GM18868 (cell line): ENCODE data around the gene SPOCD1.

Experiments used
- ATAC-seq: cut with Tn5 transposase; IDR thresholded peaks from one replicate; pipeline ENCODE4 v1.9.1; 2021; ENCODE audit warnings: mild to moderate bottlenecking, moderate library complexity; ENCODE audit not compliant: unreplicated experiment

Gene SPOCD1

DNA sequence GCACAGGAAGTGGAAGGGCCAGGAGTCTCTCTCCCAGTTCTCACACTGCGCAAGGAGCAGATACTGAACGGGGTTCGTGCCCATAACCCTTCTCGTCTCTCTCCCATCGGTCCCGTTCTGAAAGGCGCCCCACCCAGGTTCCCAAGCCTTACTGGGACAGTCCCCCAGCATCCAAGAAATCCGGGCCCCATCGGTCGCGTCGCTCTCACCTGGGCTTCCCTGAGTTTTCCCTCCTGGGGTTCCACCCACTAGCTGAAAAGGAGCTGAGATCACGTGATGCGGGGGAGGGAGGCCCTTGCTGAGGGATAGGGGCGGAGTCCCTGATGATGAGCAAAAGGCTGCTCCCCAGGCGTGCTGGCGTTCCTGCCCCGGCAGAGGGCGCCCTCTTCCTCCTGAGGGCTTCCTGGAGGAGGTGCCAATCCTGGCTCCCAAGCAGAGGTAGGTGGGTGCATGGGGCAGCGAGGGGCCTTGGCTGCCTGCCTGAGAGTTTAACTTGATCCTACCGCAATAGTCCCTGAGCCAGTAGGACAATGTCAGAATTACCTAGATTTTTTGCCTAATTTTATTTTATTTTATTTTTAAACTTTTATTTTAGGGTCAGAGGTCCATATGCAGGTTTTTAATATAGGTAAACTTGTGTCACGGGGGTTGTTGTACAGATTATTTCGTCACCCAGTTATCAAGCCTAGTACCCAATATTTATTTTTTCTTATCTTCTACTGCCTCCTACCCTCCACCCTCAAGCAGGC lies at the start of gene SPOCD1:
Gene SPOCD1, minus strand, starts transcription at position 271 of the 749 bp plus-strand sequence. CDS start 689 bp downstream, outside the sequence.
- no peak for ATAC-seq

DNA sequence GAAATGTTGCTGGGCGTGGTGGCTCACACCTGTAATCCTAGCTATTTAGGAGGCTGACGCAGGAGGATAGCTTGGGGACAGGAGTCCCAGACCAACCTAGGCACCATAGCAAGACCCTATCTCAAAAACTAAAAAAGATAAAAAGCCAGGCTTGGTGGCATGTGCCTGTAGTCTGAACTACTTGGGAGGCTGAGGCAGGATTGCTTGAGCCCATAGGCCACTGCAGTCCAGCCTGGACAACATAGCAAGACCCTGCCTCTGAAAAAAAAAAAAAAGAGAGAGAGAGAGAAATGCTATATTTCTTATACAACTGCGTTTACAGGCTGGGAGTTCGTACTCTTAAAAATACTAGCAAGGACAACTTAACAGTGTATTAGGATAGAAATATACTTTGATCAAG lies 46.2 kb upstream of the SPOCD1 start:
- ATAC-seq: no peak

DNA sequence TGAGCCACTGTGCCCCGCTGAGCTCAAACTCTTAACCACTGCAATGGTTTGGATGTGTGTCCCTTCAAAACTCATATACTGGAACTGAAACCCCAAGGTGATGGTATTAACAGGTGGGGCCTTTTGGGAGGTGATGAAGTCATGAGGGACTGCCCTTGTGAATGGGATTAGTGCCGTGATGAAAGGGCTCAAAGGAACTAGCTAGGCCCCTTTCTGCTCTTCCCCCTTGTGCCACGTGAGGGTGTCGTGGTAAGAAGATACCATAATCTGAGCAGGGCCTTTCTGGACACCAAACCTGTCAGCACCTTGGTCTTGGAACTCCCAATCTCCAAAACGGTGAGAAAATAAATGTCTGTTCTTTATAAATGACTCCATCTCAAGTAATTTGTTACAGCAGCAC lies 45.5 kb upstream of the SPOCD1 start:
- no peak for ATAC-seq

DNA sequence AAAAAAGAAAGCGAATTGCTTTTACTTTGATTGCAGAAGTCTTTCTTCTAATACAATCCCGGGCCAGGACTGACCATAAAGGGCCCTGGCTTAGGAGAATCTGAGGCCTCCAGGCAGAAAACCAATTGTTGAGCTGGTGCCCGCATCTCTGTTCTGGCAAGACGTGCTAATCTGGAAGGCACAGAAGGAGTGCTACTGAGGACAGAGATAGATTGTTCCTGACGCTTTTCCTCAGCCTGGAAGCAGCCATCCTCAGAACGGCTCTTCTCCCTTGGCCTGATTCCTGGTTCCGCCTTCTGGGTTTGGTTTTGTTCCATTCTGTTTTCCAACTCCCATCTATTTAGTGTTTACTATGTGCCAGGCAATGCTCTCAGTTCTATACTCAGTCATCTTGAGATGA lies 44.8 kb upstream of the SPOCD1 start:
- no peak for ATAC-seq

DNA sequence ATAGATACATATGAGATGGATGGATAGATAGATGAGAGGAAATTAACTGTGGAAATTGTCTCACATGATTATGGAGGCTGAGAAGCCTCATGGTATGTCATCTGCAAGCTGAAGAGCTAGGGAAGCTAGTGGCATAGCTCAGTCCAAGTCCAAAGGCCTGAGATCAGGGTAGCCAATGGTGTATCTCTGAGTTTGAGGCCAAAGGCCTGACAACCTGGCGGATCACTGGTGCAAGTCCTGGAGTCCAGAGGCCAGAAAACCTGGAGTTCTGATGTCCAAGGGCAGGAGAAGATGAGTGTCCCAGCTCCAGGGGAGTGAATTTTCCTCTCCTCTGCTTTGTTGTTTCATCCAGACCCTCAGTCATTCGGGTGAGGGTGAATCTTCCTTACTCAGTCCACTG lies 43.9 kb upstream of the SPOCD1 start:
- ATAC-seq: no peak

DNA sequence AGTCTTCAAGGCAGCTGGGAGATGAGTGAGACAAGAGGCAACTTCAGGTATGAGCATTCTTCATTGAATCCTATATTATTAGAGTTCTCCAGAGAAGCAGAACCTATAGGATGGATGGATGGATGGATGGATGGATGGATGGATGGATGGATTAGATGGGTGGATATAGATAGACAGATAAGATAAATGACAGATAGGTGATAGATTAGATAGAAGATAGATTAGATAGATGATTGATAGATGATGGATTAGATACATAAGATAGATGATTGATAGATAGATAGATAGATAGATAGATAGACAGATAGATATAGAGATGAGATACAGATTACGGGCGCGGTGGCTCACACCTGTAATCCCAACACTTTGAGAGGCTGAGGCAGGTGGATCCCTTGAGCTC lies 43.2 kb upstream of the SPOCD1 start:
- no peak for ATAC-seq

DNA sequence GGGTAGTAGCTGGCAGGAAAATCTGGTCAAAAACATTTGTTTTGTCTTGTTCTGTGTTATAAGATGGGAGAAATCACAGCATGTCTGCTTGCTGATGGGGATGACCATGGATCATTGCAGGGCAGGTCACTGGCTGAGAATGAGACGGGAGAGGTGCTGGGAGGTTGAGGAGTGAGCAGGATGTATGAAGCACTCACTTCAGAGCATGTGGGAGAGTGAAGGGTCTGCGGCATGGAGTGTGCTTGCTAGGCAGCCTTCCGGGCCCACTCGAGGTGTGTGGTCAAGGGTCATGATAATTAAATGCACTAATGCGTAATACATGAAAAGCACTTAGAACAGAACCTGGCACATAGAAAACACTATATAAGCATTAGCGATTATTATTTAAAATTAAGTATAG lies 42.0 kb upstream of the SPOCD1 start:
- ATAC-seq: no peak

DNA sequence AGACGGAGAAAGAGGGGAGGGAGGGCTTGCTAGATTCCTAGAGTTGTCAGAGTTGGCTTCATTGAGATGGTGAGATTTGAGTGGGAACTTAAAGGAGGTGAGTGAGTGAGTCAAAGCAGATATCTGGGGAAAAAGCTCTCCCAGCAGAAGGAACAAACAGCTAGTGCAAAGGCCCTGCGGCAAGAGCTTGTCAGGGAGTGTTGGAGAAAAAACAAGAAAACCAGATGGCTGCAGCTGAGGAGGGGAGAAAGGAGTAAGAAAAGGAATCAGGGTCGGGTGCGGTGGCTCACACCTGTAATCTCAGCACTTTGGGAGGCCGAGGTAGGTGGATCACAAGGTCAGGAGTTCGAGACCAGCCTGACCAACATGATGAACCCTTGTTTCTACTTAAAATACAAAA lies 40.3 kb upstream of the SPOCD1 start:
- ATAC-seq: no peak

DNA sequence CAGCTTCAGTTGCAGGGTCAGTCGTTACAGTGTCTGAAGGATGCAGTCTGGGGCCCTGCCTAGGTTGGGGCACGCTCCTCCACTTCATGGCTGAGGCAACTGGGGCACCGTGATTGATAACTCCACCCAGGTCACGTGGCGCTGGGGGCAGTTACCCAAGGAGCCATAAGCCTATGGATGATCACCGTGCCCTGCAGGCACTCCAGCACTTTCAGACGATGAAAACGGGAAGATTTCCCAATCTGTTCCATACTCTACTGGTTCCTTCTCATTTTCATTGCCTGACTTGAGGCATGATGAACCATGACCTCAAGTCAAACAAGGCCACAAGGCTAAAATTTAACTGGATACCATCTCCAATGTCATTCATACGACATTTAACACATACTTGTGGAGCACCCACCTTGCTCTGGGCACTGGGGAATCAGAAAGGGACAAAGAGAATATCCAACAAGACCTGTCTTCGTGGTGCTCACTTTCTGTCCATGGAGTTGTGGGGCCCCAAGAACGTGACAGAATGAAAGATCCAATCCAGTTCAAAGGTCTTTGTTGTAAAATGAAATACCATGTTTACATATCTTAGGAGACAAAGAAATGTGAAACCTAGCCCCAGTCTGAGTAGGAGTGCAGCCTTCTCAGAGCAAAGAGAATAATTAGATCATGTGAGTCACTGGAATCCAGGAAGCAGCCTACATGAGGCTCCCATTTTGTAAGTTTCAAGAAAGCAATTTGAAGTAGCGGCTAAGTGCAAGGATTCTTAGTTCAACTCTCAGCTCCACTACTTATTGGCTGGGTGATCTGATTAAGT lies 39.4 kb upstream of the SPOCD1 start:
- no peak for ATAC-seq

DNA sequence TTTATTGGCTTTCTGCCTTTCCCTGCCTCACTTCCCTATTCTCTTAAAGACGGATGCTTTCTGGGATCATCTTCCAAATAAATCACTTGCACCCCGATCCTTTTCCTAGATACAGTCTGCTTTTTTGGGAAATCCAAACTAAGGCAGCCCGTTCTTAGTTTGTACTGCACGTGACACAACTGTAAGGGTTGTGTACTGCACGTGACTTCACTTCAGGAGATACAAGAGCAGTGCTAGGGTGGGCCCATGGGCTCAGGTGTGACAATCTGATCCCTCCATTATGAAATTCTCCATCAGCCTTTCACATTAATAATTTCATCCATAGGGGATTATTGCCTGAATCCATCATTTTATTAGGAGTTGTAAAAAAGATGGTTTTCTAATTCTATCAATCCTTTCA lies 33.8 kb upstream of the SPOCD1 start:
- ATAC-seq: no peak

DNA sequence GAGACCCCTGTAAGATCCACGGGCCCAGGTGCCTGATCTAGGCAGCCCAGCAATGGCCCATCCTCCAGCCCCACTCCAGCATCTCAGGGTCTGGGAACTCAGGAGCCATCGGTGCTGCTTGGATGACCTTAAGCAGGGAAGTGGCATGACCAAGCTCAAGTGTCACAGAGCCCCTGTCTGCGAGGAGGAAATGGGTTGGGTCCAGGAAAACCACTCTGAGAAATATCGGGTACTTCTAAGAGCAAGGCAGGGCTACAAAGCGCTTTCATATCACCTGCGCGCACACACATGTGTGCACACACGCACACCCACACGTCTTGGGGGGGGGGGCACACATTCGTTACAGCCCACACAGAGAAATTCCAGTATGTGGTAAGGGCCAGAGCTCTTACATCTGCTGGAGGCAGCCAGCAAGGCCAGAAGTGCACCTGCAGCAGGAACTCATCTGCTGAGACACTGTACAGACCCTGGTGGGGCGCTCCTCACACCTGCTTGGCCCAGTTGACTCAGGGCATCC lies 32.6 kb upstream of the SPOCD1 start:
- ATAC-seq: no peak

DNA sequence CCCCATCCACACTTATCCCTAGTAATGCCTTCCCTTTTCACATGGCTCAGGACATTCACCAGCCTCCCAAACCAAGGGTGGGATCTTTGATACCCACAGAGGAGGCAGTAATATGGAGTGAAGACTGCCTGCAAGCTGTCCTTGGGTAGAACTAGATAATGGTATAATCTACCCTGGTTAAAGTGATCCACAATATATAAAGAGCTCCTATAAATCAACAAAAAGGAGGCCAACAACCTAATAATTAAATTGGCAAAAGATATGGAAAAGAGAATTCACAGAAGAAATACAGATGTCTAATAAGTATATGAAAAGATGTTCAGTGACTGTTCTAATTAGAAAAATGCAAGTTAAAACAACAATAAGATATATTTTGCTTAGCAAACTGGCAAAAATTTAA lies 30.7 kb upstream of the SPOCD1 start:
- no peak for ATAC-seq

DNA sequence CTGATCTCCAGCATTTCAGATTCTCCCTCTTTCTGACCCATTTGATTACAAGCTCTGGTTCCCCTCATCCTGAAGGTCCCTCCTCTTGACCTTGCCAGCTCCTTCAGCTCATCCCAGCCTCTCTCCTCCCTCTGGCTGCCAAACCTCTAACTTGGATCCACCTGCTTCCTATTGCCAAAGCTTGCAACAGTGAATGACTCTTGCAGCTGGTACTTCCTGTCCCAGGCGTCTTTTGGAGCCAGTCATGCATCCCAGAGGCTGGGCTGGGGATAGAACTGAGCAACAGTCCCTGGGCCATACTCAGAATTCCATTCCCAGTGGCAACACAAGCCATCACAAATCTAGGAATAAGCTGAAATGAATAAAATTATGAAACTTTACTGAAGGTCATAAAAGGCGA lies 27.7 kb upstream of the SPOCD1 start:
- ATAC-seq: no peak

DNA sequence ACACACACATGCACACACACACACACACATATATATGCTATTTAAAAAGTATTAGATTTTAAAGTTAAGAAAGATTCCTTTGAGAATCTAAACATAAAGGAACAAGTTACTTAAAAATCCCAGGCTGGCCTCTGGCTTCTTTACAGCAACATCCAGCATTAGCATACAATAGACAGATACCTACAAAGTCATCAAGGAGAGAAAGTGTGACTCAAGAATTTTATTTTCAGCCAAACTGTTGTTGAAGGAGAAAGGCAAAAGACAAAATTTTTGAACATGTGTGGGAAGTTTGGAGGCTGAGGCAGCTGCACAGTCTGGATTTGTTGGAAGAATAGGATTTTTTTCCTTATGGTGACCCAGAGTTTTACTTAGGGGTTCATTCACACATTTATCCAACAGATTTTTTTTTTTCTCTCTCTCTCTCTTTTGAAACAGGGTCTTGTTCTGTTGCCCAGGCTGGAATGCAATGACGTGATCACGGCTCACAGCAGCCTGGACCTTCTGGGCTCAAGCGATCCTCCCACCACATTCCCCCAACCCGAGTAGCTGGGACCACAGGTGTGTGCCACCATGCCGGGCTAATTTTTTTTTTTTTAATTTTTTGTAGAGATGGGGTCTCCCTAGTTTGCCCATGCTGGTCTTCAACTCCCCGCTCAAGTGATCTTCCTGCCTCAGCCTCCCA lies 24.0 kb upstream of the SPOCD1 start:
- no peak for ATAC-seq

DNA sequence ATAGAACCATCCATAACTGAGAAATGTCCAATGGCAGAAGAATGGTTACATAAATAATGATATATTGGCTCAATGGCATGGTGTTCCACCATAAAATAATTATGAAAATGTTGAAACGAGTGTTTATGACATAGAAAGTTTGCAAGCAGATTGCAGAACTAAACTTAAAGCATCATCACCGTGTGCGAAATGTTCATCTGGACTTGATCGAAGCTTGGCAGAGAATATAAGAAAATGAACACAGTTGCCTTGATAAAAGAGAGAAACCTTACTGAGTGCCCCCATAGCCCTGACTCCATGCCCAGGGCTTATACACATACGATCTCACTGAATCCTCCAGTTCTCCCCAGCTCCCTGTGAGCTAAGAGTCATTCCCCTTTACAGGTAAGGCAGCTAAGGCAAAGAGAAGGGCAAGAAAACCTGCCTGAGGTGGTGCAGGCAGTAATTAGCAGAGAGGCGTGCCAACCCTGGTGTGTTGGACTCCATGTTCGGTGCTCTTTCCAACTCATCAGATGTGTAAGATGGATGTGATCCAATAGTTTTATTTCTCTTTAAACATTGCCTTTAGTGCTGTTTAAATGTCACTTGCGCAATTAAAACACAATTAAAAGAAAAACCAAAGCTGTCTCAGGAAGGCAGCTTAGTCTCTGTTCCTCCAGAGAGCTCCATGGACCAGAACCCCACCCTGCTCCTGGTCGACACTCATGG lies 21.8 kb upstream of the SPOCD1 start:
- no peak for ATAC-seq

DNA sequence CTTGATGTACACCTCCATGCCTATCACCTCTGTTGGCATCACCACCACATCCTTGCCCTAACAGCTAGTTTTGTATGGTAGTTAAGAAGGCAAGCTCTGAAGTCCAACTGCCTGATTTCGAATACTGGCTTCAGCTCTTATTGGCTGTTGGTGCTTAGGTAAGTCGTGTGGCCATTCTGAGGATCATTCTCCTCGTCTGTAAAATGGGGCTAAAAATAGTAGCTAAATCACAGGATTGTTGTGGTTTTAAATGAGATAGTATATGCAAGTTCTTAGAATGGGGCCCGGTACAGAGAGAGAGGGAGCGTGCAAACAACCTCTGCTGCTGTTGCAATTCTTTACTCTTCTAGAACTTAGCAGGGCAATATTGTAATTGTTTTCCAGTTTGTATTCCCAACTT lies 20.8 kb upstream of the SPOCD1 start:
- ATAC-seq: no peak

DNA sequence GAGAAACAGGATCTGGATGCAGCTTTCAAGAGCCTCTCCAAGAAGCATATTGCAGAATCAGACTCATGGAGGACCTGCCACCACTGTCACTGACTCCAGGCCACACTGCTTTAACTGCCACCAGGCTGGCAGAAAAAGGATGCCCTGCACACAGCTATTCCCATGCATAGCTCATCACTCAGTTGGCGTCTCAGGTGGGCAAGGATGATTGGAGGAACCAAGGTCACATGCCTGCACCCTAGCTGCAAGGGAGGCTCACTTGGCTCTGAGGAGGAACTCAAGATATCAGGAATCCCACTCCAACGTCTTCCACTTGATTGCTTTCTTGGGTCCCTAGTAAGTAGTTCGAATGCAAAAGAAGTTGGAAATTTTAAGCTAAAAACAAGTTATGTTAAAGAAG lies 19.6 kb upstream of the SPOCD1 start:
- no peak for ATAC-seq

DNA sequence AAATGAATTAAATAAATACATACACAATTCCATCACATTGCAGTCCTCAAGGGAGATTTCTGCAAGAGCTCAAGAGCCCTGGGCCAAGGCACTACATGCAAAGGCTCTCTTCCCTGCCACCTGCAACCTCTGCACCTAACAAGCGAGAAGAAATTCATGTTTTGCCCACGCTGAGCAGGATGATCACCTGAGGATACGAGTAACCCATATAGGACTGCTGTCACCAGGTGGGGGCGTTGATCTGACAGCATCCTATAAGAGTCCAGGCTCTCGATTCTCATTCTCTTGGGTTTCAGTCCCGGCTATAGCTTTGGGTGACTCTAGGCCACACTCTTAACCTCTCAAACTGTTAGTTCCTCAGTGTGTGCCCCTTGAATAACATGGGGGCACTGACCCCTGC lies 18.7 kb upstream of the SPOCD1 start:
- no peak for ATAC-seq

DNA sequence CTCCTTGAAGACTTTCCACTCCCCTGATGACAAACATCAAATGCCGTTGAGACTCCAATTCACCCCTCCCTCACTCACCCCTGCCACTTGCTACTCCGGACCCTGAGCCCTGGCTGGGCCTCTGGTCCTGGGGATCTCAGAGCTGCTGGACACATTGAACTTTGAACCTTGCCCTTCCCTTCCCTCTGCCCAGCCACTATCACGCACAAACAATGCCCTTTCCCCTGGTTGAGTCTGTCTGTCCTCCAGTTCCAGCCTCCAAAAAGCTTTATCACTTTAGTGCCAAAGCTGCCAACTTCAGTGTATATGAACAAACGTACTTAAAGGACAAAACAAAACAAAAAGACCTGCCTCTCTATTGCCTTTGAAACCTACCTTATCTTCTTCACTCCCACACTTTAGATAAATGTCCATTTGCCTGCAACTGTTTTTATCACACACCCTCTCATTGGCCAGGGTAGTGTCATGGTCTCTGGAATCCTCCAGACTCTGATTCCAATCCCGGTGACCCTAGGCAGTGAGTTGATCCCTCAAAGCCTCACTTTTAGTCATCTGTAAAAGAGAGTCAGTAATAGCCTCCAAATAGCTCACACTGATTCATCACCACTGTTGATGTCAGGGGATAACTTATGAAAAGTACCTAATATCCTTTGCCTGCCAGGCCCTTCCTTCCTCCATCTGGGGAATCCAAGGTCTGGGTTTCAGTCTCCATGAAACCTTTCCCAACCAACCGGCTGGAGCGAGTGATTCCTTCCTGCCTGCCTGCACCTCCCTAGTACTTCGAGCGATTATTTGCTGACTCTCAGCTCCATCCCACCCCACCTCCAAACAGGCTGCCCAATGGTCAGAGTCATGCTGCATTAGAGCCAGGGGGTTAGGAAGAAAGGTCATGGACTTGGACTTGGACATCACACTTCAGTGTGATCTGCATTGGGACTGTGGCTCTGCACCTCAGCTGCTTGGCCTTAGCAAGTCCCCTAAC lies 15.9 kb upstream of the SPOCD1 start:
- no peak for ATAC-seq

DNA sequence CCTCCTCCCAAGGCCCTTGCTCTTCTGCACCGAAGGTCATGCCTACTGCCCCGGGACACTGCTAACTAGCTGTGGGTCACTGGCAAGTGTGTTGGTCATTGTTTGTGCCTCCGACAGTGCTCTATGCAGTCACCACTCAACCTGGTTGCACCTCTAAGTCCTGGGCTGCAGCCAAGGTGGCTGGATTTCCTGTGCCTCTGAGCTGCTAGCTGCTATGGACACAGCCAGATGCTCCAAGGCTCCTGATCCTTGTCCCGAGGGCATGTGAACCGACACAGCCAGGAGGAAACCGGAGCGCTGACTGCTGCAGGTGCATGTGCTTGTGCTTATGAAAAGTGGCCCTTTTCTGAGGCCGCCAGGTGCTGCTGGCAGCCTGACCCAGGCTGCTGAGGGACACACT lies 14.7 kb upstream of the SPOCD1 start:
- ATAC-seq: no peak
